G401 (cell line): ENCODE results near the gene FRRS1L. TPM values are rescaled to one million over a fixed set of nuclear protein-coding genes. Genes with fewer than 3 reads are reported as not detected.

Source experiments
- DNase-seq: peaks from one replicate; pipeline ENCODE4 v3.0.0-alpha.2; 2015; ENCODE audit warnings: low spot score
- in situ Hi-C: cut with HindIII; loops from 2 replicates; pipeline ENCODE4 v1.10.0; 2016; ENCODE audit warnings: low sequenced_read_pairs, mixed read lengths
- total RNA-seq: library from RNA; depleted of rRNA; stranded (reverse); fragments of >200 nt; shearing (Covaris generic); gene quantifications from 2 replicates; pipeline ENCODE4 v1.2.3, GENCODE V29; 2014; rRNA removed

FRRS1L gene
- total RNA-seq, 1 experiment from 2014 or later = not detected

GRCh38 chr9:109085510-109085909 lies 81.5 kb downstream of the FRRS1L start:
- in situ Hi-C loops = no loop called here
- DNase-seq = no peak

- in situ Hi-C loops = no loop called here
- no peak for DNase-seq
Observed at GRCh38 chr9:109083813-109084405, 83.1 kb downstream of the FRRS1L start.

GRCh38 chr9:109083141-109083540 lies 83.9 kb downstream of the FRRS1L start:
- in situ Hi-C loops = no loop called here

GRCh38 chr9:109082091-109082620 lies 84.9 kb downstream of the FRRS1L start:
- no peak for DNase-seq
- in situ Hi-C loops = no loop called here

More at GRCh38 chr9:109083141-109083540, 83.9 kb downstream of the FRRS1L start:
- DNase-seq = no peak

Other genes starting within 250 kb of the FRRS1L start
- 26.3 and 54.7 TPM in 2 replicates for gene ELP1, start 233.1 kb downstream of the FRRS1L start, total RNA-seq
- 15.3 and 16.7 TPM in 2 replicates for gene ABITRAM, start 232.8 kb downstream of the FRRS1L start, total RNA-seq
- 95.8 and 122 TPM in 2 replicates for gene CTNNAL1, start 153.8 kb downstream of the FRRS1L start, total RNA-seq
- gene TMEM245, start 47.3 kb downstream of the FRRS1L start, total RNA-seq = 20.7 and 26.6 TPM in 2 replicates
- gene EPB41L4B, start 153.8 kb upstream of the FRRS1L start, total RNA-seq = 3.2 and 6.5 TPM in 2 replicates